HG02588 (cell line): ENCODE data around the gene OBSCN.

Source experiments
- ATAC-seq: cut with Tn5 transposase; IDR thresholded peaks from one replicate; pipeline ENCODE4 v1.9.1; 2021; ENCODE audit warnings: mild to moderate bottlenecking, moderate library complexity; ENCODE audit not compliant: unreplicated experiment

The OBSCN gene

DNA sequence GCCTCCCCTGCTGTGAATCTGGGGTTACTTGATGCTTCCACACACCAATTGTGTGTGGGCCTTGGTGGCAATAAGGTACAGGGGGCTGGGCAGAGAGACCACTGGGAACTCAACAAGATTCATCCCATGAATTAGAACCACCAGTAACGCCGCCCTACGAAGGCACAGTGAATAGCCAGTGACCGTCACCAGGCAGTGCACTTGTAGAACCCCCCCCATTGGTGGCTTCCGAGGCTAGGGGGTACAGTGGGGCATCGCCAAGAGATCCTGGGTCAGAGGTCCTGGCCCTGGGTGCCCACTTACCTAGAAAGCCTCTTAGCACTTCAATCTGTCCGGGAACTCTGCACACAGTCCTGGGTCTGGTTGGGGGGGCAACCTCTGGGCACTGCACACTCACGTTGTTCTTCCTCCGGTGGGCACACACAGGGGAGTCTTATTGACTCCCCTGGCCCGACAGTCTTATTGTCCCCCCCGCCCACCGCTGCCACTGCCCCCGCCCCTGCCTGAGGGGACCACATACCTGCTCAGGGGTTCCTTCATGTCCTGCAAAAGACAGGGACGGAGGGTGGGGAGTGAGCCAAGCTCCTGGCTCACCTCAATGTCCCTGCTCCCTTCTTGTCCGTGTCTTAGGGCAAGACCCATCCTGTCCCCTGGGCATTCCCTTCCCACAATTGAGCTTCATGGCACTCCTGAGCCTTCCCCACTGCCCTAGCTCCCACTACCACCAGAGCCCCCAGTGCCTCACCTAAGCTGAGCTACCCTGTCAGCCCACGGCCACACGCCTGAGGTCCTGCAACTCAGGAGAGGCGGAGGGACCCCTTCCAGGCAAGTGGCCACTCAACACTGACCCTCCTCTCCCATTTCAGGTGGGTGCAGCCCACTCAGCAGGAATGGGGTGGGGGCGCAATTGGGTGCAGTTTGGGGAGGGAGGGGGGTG, 201.3 kb downstream of the OBSCN start:
- no peak for ATAC-seq

DNA sequence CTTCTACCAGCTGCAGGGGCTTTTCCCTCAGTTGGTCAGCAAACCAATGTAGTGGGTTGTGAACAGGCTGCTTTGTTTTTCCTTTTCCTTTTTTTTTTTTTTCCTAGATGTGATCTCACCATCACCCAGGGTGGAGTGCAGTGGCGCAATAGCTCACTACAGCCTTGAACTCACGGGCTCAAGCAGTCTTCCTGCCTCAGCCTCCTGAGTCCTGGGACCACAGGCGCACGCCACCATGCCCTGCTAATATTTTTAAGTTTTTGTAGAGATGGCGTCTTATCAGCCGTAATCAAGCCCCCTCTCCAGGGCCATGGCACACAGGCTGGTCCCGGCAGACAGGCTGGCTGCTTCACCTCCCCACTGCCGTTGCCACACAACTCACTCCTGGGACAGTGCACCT, 202.2 kb downstream of the OBSCN start:
- ATAC-seq = no peak

DNA sequence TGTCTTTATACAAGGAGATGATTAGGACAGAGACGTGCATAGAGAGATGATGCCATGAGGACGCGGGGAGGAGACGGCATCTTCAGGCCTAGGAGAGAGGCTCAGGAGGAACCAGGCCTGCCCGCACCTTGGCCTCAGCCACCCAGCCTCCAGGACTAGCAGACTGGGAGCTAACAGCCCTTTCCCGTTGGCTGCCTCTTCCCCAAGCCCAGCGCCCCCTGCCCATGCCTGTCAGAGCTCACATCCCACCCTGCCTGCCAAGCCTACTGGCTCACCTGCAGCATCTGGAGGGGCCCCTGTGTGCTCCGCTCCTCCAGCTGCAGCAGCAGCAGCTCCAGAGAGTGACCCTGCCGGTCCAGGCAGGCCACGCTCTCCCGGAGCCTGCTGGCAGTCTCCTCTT, 202.8 kb downstream of the OBSCN start:
- ATAC-seq = no peak

DNA sequence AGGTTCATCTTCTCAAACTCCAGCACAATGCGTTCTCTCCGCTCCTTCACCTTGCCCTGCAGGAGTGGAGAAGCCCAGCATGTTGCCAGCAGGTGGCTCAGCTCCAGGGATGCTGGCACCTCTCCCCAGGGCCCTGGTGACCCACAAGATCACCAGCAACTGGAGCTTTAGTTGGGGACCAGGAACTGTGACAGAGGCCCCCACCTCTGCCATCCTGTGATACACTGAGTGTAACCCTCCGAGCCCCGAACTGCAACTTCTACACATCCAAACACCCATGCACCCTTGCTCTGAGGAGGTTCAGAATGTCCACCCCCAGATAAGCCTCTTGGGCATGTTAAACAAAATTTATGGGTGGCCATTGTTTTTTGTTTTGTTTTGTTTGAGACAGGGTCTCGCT, 203.3 kb downstream of the OBSCN start:
- ATAC-seq = no peak

DNA sequence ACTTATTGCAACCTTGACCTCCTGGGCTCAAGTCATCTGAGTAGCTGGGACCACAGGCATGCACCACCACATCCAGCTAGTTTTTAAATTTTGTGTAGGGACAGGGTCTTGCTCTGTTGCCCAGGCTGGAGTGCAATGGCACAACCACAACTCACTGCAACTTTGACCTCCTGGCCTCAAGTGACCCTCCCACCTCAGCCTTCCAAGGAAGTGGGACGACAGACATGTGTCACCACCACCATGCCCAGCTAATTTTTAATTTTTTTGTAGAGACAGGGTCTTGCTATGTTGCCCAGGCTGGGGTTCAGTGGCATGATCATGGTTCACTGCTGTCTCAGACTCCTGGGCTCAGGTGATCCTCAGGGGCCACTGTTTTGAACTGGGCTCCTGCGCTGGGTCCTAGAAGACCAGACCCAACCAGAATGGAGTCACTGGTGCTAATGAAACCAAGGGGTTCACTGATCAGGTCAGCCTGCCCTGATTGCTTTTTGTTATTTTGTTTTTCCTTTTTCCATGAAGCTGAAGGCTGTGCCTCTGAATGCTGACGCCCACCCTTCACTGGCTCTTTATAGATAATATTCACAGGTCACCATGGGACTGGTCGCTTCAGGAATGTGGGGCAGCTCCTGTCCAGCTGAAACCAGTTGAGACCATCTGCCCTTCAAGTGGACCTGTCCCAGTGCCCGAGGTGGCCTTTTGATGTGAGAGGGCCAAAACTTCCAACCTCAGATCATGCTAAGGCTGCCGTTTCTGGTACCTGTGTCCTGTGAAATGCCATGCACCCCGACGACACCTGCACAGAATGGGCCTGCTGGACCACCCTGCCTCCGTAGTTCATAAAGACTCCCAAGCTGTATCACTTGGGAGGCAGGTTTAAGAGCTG, 203.9 kb downstream of the OBSCN start:
- no peak for ATAC-seq

DNA sequence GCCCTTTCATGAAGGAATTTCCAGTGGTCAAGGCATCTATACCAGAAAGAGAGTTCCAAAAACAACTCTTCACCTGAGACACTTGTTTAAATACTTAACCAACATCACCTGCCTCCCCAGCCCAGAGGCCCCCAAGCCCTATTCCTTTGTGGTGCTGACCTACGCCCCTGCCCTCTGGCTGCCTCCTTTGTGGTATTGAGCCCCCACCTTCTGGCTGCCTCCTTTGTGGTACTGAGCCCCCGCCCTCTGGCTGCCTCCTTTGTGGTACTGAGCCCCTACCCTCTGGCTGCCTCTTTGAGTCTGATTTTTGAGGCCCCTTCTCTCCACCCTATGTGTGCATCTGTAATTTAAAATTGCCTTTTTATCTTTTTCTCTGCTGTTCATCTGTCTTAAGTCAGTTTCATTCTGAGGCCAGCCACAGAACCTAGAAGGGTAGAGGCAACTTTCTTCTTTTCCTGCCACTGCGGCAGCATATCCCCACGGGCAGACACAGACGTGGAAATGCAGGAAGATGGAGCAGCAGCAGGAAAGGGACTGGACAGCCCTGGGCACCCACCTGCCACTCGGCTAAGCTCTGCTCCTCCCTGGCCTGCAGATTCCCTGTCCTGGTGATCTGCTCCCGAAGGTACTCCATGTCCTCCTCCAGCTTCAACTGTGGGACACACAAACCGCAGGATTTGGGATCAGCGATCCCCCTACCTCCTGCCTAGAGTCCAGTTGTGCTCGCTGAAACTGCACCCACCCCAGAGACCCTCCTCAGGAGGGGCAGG, 205.6 kb downstream of the OBSCN start:
- ATAC-seq = no peak

DNA sequence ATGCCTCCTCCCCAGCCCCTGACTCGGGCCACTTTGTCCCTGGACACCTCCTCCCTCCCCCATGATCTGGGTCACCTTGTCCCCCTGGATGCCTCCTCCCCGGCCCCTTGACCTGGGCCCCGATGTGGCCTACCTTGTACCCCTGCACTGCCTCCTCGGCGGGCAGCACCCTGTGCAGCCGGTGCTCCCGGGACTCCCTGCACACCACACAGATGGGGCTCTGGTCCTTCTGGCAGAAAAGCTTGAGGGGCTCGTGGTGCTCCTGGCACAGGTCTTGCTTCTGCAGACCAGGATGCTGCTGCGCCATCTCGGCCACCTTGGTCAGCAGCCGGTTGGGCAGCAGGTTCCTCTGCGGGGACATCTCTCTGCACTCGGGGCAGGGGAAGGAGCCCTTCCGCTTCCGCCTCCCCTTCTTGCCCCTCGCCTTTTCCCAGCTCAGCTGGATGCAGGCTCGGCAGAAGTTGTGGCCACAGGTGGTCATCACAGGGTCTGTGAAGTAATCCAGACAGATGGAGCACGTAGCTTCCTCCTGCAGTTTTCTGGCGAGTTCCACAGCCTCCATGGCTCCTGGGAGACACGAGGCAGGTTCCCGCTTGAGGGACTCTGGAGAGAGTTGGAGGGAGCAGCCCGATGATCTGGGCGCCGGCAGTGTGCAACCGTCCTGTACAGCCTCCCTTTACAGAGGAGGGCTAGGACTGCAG, 206.8 kb downstream of the OBSCN start:
- no peak for ATAC-seq

DNA sequence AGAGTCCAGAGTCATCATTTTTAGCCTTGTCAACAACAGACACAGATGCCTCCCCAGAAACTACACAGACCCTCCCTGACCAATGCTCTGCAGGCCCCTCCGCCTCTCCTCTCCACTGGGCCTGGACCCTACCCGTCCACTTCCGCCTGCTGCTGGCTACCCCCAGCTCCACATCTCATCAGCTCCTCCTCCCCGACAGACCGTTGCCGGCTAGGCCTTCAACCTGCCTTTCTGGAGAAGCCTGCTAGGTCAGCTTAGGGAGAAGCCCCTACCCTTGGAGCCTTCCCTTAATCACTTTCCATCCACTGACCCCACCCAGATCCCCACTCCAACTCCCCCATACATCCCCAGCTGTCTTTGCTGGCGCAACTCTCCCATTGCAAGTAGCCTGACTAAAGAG, 207.4 kb downstream of the OBSCN start:
- no peak for ATAC-seq

DNA sequence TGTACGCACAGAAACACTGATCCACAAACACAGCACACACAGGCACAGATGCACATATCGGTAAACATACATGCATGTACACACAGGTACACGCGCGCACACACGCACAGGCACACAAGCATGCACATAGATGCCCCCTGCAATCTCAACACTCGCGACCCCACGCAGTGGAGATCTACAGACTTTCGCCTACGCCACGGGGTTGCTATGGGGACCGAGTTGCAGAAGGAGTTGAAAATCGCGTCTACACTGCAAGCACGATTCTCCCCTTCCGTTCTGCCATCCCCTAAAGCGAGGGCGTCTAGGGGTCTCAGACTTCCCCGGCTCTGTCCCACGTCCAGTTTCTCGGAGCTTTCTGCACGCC, 208.0 kb downstream of the OBSCN start:
- ATAC-seq = no peak

DNA sequence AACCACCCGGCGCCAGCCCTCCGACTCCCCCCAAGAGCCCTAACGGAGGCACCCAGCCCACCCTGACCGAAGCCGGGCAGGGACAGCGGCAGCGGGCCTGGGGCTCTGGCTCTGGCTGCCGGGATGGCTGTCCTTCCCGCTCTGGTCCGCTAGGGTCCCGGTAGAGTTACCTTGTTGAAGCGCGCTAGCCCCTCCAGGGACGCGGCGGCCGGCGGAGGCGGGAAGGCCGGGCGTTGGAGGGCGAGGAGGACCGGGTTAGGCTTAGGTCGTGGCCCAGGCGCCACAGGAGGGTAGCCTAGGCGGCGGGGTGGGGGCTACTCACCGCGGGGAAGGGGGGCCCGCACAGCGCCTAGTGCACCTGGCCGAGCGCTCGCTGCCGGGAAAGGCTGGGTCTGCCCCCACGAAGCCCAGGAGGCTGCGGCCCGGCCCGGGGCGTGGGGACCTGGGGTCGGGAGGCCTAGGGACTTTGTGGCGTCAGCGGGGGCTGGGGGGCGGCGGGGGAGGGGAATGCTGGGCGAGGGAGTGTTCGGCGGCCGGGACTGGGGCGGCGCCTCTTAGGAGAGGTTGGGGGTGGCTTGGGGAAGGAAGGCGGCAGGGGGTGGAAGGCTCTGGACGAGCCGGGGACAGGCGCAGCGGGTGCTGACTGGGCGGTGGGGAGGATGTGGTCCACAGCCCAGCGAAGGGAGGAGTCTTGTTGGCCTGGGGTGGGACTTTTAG, 208.5 kb downstream of the OBSCN start, which contains the start of gene TRIM17:
Gene TRIM17, minus strand, starts transcription at position 645 of the 717 bp plus-strand sequence. CDS start 1,789 bp downstream, outside the sequence.
- no peak for ATAC-seq

DNA sequence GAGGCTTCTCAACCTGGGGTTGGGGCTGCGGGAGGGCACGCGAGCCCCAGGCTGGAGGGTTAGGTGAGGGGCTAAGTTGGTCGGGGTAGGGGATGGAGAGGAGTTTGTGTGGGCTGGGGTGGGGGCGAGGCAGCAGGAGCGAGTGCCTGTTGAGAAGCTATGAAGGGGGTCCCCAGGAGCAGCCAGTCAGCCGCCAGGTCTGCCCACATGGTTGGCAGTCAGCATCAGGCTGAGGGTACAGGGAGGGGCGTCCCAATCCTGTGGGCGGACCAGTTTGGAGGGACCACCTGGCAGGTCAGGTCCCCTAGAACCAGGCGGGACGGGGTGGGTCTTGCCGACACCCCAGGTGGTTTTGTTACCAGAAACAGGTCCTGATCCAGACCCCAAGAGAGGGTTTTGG, 209.2 kb downstream of the OBSCN start:
- ATAC-seq = no peak

DNA sequence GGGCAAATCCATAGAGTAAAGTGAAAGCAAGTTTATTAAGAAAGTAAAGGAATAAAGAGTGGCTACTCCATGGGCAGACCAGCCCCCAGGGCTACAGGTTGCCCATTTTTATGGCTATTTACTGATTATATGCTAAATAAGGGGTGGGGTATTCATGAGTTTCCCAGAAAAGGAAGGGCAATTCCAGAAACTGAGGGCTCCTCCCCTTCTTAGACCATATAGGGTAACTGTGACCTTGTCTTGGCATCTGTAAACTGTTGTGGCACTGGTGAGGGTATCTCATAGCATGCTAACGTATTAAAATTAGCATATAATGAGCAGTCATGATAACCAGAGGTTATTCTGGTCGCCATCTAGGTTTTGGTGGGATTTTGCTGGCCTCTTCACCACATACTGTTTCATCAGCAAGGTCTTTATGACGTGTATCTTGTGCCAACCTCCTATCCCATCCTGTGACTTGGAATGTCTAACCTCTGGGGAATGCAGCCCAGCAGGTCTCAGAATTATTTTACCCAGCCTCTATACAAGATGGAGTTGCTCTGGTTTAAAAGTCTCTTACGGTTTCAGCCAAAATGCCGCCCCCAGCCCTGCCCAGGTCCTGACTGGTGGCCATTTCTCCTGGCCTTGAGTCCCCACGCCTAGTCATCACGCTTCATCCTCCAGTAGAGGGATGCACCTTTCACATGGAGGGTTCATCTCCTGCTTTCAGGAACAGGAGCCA, 209.8 kb downstream of the OBSCN start:
- ATAC-seq = no peak

DNA sequence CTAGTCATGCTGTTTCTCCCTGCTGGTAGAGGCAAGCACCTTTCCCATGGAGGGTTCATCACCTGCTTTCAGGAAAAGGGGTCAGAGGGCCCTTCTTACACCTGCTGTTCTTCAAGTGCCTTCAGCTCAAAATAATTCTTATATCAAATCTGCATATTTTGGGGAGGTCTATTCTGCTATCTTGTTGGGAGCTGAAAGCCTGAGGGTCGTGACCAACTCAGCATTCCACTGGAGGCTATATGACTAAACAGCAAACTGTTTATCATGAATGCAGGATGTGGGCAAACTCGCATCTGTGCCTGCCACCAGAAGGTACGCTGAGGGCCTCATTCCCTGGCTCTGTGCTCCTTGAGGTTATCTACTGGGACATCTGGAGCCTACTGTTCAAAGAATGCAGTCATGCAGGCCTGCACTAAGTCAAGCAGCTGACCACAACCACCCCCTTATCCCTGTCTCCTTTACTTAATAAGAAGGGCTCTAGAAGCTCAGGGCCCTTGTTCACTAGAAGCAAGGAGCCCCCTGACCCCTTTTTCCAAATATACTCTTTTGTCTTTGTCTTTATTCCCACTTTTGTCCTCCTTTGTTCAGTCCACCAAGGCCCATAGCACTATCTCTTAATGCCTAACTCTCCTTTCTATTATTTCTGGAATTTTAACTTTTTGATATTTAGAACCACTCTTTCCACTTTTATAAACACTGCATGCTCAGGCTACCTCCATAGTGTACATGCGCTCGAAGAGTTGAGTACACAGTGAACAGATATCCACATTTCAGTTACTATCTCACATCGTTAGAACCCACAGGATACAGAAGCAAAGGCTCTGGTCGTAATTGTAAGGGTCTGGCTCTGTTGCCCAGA, 213.4 kb downstream of the OBSCN start:
- no peak for ATAC-seq

DNA sequence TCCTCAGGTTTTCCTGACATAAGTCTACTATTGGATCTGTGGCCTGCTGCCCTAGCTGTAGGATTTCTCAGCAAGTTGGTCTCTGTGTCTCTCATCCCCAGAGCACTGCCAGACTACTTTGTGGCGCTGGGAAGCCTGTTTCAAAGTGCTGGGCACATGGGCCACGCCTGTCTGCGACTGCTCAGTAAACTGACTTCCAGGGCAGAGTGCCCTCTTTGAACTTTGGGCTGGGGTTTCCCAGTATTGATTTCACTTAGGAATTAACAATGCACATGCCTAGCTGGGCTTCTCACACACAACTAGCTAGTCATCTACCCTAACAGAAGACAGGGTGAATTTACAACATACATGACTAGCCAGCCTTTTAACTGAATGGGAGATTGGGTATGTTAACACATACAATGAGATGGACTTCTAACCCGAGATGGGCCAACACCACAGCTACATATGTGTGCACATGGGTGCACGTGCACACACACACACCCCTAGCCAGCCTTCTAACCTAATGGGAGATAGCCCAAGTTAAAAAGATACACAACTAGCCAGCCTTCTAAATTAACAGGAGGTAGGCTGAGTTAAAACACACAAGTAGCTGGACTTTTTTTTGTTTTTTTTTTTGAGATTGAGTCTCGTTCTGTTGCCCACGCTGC, 215.7 kb downstream of the OBSCN start:
- no peak for ATAC-seq

DNA sequence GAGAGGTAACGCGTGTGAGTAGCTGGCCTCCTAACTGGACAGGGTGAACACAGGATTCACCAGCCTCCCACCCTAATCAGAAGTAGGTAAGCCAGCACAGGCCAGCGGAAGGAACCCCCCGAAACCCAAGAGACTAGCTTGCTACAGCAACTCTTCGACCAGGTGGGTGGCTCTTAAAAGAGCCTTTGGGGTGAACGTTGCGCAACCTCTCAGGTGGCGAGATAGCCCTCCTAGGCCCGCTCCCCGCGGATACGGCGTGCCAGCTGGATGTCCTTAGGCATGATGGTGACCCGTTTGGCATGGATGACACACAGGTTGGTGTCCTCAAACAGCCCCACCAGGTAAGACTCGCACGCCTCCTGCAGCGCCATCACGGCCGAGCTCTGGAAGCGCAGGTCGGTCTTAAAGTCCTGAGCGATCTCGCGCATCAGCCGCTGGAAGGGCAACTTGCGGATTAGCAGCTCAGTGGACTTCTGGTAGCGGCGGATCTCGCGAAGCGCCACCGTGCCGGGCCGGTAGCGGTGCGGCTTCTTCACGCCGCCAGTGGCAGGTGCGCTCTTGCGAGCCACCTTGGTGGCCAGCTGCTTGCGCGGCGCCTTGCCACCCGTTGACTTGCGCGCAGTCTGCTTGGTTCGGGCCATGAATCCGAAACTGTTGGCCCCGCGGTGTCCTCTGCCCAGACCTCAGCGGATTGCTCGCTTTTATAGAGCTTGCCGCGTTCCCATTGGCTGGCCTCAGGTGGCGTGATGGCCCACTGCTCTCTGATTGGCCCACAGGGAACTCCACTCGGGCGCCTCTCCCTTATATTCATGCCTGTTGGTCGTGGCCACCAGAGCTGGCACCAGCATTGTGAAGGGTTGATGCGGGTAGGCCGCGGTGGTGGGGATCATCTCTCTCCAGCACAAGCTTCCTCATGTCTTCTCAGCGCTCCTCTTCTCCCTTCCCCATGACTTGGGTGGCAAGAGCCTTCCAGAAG, 217.1 kb downstream of the OBSCN start:
- no peak for ATAC-seq

DNA sequence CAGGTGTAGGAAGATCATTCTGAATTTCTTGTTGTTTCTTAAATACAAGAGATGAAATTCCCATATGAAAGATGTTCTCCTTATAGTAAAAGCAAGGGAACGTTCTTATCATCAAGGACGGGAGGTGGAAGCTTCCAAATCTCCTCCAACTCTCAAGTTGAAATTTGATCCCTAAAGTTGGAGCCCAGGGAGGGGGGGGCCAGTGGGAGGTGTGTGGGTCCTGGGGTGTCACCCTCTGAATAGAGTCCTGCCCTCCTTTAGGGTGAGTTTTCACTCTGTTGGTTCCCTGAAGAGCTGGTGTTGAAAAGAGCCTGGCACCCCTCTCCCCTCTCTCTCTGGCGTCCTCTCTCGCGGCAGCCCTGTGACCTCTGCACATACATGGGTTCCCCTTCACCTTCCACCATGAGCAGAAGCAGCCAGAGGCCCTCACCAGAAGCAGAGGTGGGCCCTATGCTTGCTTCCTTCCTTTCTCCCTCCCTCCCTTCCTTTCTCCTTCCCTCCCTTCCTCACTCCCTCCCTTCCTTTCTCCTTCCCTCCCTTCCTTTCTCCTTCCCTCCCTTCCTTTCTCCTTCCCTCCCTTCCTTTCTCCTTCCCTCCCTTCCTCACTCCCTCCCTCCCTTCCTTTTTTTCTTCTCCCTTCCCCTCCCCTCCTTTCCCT, 218.8 kb downstream of the OBSCN start:
- no peak for ATAC-seq
